Sigmoid colon (tissue), 4 donors: ENCODE results near the gene CEND1.

Experiments
- EP300 ChIP-seq, 4 donors: sonication (generic); formaldehyde crosslinking; IDR thresholded peaks; one replicate each; pipeline ENCODE4 v1.6.1; 2017; ENCODE audit warnings: antibody characterized with exemption in 4 of 4
- POLR2A ChIP-seq, 2 donors: fragments of 450-650 bp; IDR thresholded peaks; one replicate each; pipeline ENCODE4 v1.6.1; 2016; ENCODE audit warnings: antibody characterized with exemption in 2 of 2, mild to moderate bottlenecking in 2 of 2, moderate library complexity in 2 of 2

- TF ChIP-seq EP300 (IDR thresholded peaks at IDR 0.05): no peak
- no peak for TF ChIP-seq POLR2A (IDR thresholded peaks at IDR 0.05)
Observed at GRCh38 chr11:788953-789940, 643 bp downstream of the CEND1 start.
